ENCODE results near the gene TMTC3. TPM values are rescaled to one million over a fixed set of nuclear protein-coding genes. Genes with fewer than 3 reads are reported as not detected.

TMTC3 gene
- total and polyA plus RNA-seq, 2 experiments from 2014 or later: 17.7 to 53.8 TPM

GRCh38 chr12:88192426-88192825 lies 50.3 kb downstream of the TMTC3 start:
- no peaks in the 10 kb centered on the region for H3K9me3 Mint-ChIP-seq
- no peak overlapping the region for H3K27ac Mint-ChIP-seq
- Histone ChIP-seq H4K20me1 (replicated peaks; ENCODE audit: insufficient read depth) (no peaks in the 10 kb centered on the region), H3K9me2 (ENCODE audit: insufficient read depth) (no peaks in the 10 kb centered on the region), H3K4me2 (no peak overlapping the region), H3F3A (replicated peaks; ENCODE audit: low read depth) (no peaks in the 10 kb centered on the region), H2AFZ (no peak overlapping the region), H3K79me2 (replicated peaks; ENCODE audit: insufficient read depth) (no peaks in the 10 kb centered on the region), H3K27me3 (ENCODE audit: insufficient read depth) (no peaks in the 10 kb centered on the region), H3K36me3 (ENCODE audit: insufficient read depth) (no peaks in the 10 kb centered on the region; the same call in 1 of the 2 replicates), H3K4me1 (ENCODE audit: insufficient read depth) (no peaks in the 10 kb centered on the region), H3K27ac (ENCODE audit: low read depth) (no peak overlapping the region), H3K4me3 (no peak overlapping the region)
- TF ChIP-seq ETS1 (IDR thresholded peaks at IDR 0.05): no peak
- TF ChIP-seq STAT1 (IDR thresholded peaks at IDR 0.05; ENCODE audit: unreplicated experiment): no peak
- no peak for TF ChIP-seq JUNB (IDR thresholded peaks at IDR 0.05; ENCODE audit: unreplicated experiment)
- no peak for TF ChIP-seq CREB1 (CRISPR knock-in tag; IDR thresholded peaks at IDR 0.05; ENCODE audit: low read depth)
- no peak for TF ChIP-seq EZH2 (IDR thresholded peaks at IDR 0.05; ENCODE audit: low read depth, unreplicated experiment)
- no peak for TF ChIP-seq CTCF (conservative IDR thresholded peaks at IDR 0.05; ENCODE audit: low read depth in 2 of 2)
- no peak for TF ChIP-seq REST (IDR thresholded peaks at IDR 0.05; ENCODE audit: unreplicated experiment)
- TF ChIP-seq, protein P1, sequence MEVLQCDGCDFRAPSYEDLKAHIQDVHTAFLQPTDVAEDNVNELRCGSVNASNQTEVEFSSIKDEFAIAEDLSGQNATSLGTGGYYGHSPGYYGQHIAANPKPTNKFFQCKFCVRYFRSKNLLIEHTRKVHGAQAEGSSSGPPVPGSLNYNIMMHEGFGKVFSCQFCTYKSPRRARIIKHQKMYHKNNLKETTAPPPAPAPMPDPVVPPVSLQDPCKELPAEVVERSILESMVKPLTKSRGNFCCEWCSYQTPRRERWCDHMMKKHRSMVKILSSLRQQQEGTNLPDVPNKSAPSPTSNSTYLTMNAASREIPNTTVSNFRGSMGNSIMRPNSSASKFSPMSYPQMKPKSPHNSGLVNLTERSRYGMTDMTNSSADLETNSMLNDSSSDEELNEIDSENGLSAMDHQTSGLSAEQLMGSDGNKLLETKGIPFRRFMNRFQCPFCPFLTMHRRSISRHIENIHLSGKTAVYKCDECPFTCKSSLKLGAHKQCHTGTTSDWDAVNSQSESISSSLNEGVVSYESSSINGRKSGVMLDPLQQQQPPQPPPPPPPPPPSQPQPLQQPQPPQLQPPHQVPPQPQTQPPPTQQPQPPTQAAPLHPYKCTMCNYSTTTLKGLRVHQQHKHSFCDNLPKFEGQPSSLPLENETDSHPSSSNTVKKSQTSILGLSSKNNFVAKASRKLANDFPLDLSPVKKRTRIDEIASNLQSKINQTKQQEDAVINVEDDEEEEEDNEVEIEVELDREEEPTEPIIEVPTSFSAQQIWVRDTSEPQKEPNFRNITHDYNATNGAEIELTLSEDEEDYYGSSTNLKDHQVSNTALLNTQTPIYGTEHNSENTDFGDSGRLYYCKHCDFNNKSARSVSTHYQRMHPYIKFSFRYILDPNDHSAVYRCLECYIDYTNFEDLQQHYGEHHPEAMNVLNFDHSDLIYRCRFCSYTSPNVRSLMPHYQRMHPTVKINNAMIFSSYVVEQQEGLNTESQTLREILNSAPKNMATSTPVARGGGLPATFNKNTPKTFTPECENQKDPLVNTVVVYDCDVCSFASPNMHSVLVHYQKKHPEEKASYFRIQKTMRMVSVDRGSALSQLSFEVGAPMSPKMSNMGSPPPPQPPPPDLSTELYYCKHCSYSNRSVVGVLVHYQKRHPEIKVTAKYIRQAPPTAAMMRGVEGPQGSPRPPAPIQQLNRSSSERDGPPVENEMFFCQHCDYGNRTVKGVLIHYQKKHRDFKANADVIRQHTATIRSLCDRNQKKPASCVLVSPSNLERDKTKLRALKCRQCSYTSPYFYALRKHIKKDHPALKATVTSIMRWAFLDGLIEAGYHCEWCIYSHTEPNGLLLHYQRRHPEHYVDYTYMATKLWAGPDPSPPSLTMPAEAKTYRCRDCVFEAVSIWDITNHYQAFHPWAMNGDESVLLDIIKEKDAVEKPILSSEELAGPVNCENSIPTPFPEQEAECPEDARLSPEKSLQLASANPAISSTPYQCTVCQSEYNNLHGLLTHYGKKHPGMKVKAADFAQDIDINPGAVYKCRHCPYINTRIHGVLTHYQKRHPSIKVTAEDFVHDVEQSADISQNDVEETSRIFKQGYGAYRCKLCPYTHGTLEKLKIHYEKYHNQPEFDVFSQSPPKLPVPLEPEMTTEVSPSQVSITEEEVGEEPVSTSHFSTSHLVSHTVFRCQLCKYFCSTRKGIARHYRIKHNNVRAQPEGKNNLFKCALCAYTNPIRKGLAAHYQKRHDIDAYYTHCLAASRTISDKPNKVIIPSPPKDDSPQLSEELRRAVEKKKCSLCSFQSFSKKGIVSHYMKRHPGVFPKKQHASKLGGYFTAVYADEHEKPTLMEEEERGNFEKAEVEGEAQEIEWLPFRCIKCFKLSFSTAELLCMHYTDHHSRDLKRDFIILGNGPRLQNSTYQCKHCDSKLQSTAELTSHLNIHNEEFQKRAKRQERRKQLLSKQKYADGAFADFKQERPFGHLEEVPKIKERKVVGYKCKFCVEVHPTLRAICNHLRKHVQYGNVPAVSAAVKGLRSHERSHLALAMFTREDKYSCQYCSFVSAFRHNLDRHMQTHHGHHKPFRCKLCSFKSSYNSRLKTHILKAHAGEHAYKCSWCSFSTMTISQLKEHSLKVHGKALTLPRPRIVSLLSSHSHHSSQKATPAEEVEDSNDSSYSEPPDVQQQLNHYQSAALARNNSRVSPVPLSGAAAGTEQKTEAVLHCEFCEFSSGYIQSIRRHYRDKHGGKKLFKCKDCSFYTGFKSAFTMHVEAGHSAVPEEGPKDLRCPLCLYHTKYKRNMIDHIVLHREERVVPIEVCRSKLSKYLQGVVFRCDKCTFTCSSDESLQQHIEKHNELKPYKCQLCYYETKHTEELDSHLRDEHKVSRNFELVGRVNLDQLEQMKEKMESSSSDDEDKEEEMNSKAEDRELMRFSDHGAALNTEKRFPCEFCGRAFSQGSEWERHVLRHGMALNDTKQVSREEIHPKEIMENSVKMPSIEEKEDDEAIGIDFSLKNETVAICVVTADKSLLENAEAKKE (CRISPR knock-in tag; IDR thresholded peaks at IDR 0.05): no peak
- TF ChIP-seq POLR2AphosphoS5 (IDR thresholded peaks at IDR 0.05; ENCODE audit: low read depth): no peak
- TF ChIP-seq NANOG (IDR thresholded peaks at IDR 0.05; ENCODE audit: borderline replicate concordance): no peak
- TF ChIP-seq ZNF331 (CRISPR knock-in tag; IDR thresholded peaks at IDR 0.05; ENCODE audit: low read depth): no peak
- no peak for TF ChIP-seq ZNF114 (CRISPR knock-in tag; IDR thresholded peaks at IDR 0.05)
- no peak for TF ChIP-seq EZH2phosphoT487 (IDR thresholded peaks at IDR 0.05; ENCODE audit: unreplicated experiment)
- peaks cover 10% of the 10 kb centered on the region; the same call in 2 of the 3 replicates for H3K36me3 Mint-ChIP-seq (ENCODE audit: low read depth)
- H3K4me3 Mint-ChIP-seq: no peak overlapping the region
- ATAC-seq (no peak), DNase-seq (ENCODE audit: low spot score) (no peak)
- H3K4me1 Mint-ChIP-seq: peaks cover 3% of the 10 kb centered on the region; the same call in 2 of the 3 replicates
- no peaks in the 10 kb centered on the region for H3K27me3 Mint-ChIP-seq (ENCODE audit: insufficient read depth, low read depth, poor library complexity)
